PC-9 (cell line): ENCODE results near the gene KLRD1. TPM values are rescaled to one million over a fixed set of nuclear protein-coding genes. Genes with fewer than 3 reads are reported as not detected.
"Not testable (repeated sequence)": the region's sequence is repeated elsewhere in the genome, so short reads cannot be mapped to it uniquely, and the experiment has no call there.

Experiments used
- BruUV-seq: library from RNA; stranded (reverse); fragments of 400-500 nt; replicated peaks from 2 replicates; lab custom pipeline; 2021; lab: Mats Ljungman, UMichigan
- CTCF ChIA-PET: fragments of 300-600 bp; sonication (Branson Sonifier 250); formaldehyde crosslinking; loops from one replicate; lab custom pipeline; 2022; ENCODE audit warnings: antibody characterized with exemption; lab: Charles Lee
- POLR2A ChIA-PET: fragments of 300-600 bp; sonication (Branson Sonifier 250); formaldehyde crosslinking; loops from one replicate; lab custom pipeline; 2022; ENCODE audit warnings: antibody characterized with exemption; ENCODE audit not compliant: unreplicated experiment; lab: Charles Lee
- DNase-seq, 2 experiments: peaks; one replicate each; pipeline versions ENCODE4 v3.0.0 to v3.0.0-alpha.2; 2015 to 2022; ENCODE audit warnings: mixed read lengths in 1 of 2
- H2AFZ ChIP-seq: fragments of 200-600 bp; sonication (generic); 2 replicates; pipeline ENCODE4 v1.8.1; 2017; ENCODE audit warnings: antibody characterized with exemption
- H3F3A ChIP-seq: fragments of 200-600 bp; sonication (generic); 2 replicates; pipeline ENCODE4 v1.8.1; 2017; ENCODE audit warnings: antibody characterized with exemption, mild to moderate bottlenecking, low read depth; ENCODE audit not compliant: insufficient read depth
- H3K27ac ChIP-seq: fragments of 200-600 bp; sonication (generic); 2 replicates; pipeline ENCODE4 v1.6.1; 2016; ENCODE audit warnings: mixed run types
- H3K27me3 ChIP-seq: fragments of 200-600 bp; sonication (generic); 2 replicates; pipeline ENCODE4 v1.6.1; 2016; ENCODE audit warnings: low read depth, mixed run types; ENCODE audit not compliant: insufficient read depth
- H3K36me3 ChIP-seq: fragments of 200-600 bp; sonication (generic); 2 replicates; pipeline ENCODE4 v1.6.1; 2016; ENCODE audit warnings: low read depth, mixed run types
- H3K4me1 ChIP-seq: fragments of 200-600 bp; sonication (generic); replicated peaks from 2 replicates; pipeline ENCODE4 v1.6.1; 2016; ENCODE audit warnings: mixed run types; ENCODE audit not compliant: insufficient read depth
- H3K4me2 ChIP-seq: fragments of 200-600 bp; sonication (generic); 2 replicates; pipeline ENCODE4 v1.6.1; 2017; ENCODE audit warnings: mixed run types
- H3K4me3 ChIP-seq: fragments of 200-600 bp; sonication (generic); 2 replicates; pipeline ENCODE4 v1.6.1; 2016; ENCODE audit warnings: mixed run types
- H3K79me2 ChIP-seq: fragments of 200-600 bp; sonication (generic); 2 replicates; pipeline ENCODE4 v1.6.1; 2017; ENCODE audit warnings: low read depth, mixed run types
- H3K9me2 ChIP-seq: fragments of 200-600 bp; sonication (generic); 2 replicates; pipeline ENCODE4 v1.8.1; 2017; ENCODE audit warnings: mild to moderate bottlenecking; ENCODE audit not compliant: insufficient read depth
- H3K9me3 ChIP-seq: fragments of 200-600 bp; sonication (generic); 2 replicates; pipeline ENCODE4 v1.8.1; 2016; ENCODE audit warnings: low read depth; ENCODE audit not compliant: insufficient read depth
- H4K20me1 ChIP-seq: fragments of 200-600 bp; sonication (generic); 2 replicates; pipeline ENCODE4 v1.8.1; 2017; ENCODE audit not compliant: insufficient read depth
- EZH2 ChIP-seq: fragments of 200-600 bp; sonication (generic); IDR thresholded peaks from 2 replicates; pipeline ENCODE4 v1.8.0; 2017; ENCODE audit warnings: antibody characterized with exemption, low read depth
- intact Hi-C: fragments of 100-400 bp; cut with micrococcal nuclease; formaldehyde crosslinking; loops from one replicate; pipeline ENCODE4 v1.10.0; 2022; ENCODE audit not compliant: unreplicated experiment
- total RNA-seq: library from RNA; stranded (reverse); gene quantifications from 2 replicates; pipeline ENCODE4 v1.2.3, GENCODE V29; 2021
- TF ChIP-seq, protein P1 (sequence below): fragments of 200-600 bp; sonication (generic); conservative IDR thresholded peaks from 2 replicates; pipeline ENCODE4 v1.6.1; 2017; ENCODE audit warnings: mixed run types, antibody characterized with exemption, mild to moderate bottlenecking, moderate library complexity

Gene KLRD1
- total RNA-seq, 1 experiment from 2014 or later = 0.68 TPM

GRCh38 chr12:10365696-10366405 lies 58.2 kb downstream of the KLRD1 start:
- intact Hi-C loops = loop anchor here (1.0 to 10.0 kb wide), 4 partner anchors 26 to 389 kb away; partner anchors contain the start of gene STYK1
- CTCF ChIA-PET = interaction anchor here (0.5 to 1.0 kb wide), 3 partner anchors 26 to 543 kb away, joined by 4 to 9 read pairs (median 4); no protein-coding TSS in a partner anchor
- Histone ChIP-seq H3K27ac (peak overlapping the region; percentile 63), H3K9me3 (no peaks in the 10 kb centered on the region), H3K4me2 (peak overlapping the region; percentile 93), H2AFZ (peak overlapping the region; percentile 91), H3K9me2 (no peaks in the 10 kb centered on the region), H3K36me3 (no peaks in the 10 kb centered on the region), H4K20me1 (no peaks in the 10 kb centered on the region), H3F3A (no peaks in the 10 kb centered on the region; the same call in 1 of the 2 replicates), H3K27me3 (no peaks in the 10 kb centered on the region), H3K4me3 (peak overlapping the region; percentile 77), H3K79me2 (no peaks in the 10 kb centered on the region), H3K4me1 (peaks cover 30% of the 10 kb centered on the region)
- POLR2A ChIA-PET = interaction anchor here (0.6 to 0.7 kb wide), 6 partner anchors 65 to 374 kb away, joined by 3 to 6 read pairs (median 4); no protein-coding TSS in a partner anchor
- no peak for TF ChIP-seq EZH2
- no peak for DNase-seq
- no TSS peak for BruUV-seq

DNA sequence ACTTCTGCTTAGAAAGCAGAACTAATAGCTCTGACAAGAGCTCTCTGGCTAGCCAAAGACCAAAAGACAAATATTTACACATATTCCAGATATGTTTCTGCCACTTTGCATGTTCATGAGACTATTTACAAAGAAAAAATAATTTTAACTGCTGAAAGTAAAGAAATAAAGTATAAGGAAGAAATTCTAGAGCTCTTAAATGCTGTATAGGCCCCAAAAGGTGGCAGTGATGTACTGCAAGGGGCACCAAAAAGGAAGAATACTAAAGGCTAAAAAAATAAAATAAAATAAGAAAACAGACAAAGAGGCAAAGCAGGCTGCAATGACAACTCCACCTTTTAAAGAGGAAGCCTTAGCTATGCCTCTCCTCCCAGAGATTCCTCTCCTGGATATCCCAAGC lies 59.2 kb downstream of the KLRD1 start:
- Histone ChIP-seq H3K4me1 (peaks cover 23% of the 10 kb centered on the region), H3K4me3 (no peak overlapping the region), H3K27ac (no peak overlapping the region), H4K20me1 (no peaks in the 10 kb centered on the region), H3K4me2 (no peak overlapping the region), H3K9me2 (no peaks in the 10 kb centered on the region), H3K36me3 (no peaks in the 10 kb centered on the region), H3K79me2 (no peaks in the 10 kb centered on the region), H2AFZ (no peak overlapping the region), H3F3A (no peaks in the 10 kb centered on the region; the same call in 1 of the 2 replicates), H3K9me3 (no peaks in the 10 kb centered on the region), H3K27me3 (no peaks in the 10 kb centered on the region)
- BruUV-seq = no TSS peak
- CTCF ChIA-PET = interaction anchor here (0.5 to 0.8 kb wide), 2 partner anchors 195 to 357 kb away, joined by 3 to 8 read pairs; no protein-coding TSS in a partner anchor
- TF ChIP-seq, protein P1, sequence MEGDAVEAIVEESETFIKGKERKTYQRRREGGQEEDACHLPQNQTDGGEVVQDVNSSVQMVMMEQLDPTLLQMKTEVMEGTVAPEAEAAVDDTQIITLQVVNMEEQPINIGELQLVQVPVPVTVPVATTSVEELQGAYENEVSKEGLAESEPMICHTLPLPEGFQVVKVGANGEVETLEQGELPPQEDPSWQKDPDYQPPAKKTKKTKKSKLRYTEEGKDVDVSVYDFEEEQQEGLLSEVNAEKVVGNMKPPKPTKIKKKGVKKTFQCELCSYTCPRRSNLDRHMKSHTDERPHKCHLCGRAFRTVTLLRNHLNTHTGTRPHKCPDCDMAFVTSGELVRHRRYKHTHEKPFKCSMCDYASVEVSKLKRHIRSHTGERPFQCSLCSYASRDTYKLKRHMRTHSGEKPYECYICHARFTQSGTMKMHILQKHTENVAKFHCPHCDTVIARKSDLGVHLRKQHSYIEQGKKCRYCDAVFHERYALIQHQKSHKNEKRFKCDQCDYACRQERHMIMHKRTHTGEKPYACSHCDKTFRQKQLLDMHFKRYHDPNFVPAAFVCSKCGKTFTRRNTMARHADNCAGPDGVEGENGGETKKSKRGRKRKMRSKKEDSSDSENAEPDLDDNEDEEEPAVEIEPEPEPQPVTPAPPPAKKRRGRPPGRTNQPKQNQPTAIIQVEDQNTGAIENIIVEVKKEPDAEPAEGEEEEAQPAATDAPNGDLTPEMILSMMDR = peak; percentile 57
- no peak for TF ChIP-seq EZH2
- intact Hi-C loops = loop anchor here (5.0 to 10.0 kb wide), 2 partner anchors 35 to 388 kb away; no protein-coding TSS in a partner anchor
- POLR2A ChIA-PET = interaction anchor here (0.6 to 0.7 kb wide), 4 partner anchors 38 to 196 kb away, joined by 3 to 5 read pairs (median 3); no protein-coding TSS in a partner anchor
- DNase-seq = no peak

DNA sequence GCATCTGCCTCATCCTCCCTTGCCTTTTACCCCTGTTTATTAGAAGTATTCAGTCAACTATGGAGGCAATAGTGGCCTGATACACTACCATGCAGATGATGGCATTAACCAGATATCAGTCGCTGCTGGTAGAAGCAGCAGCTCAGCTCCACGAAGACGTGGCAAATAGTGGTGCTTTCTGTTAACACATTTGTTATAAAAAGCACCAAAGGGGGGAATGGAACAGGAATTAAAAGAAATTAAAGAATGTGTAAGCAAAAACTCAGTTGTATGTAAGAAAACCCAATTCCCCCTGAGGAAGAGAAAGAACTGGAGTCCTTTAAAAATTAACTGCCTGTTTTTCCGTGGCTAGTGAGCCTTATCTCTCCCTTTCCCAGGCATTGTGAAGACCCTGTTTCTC lies 60.0 kb downstream of the KLRD1 start:
- H3K4me3 ChIP-seq, H4K20me1 ChIP-seq, H3K79me2 ChIP-seq, H3K9me2 ChIP-seq, BruUV-seq, DNase-seq, POLR2A ChIA-PET, H3K9me3 ChIP-seq, H3K4me2 ChIP-seq, H3K27me3 ChIP-seq, H3F3A ChIP-seq, H3K36me3 ChIP-seq, H2AFZ ChIP-seq, H3K27ac ChIP-seq: not testable (repeated sequence)
- CTCF ChIA-PET = interaction anchor here (0.5 to 0.8 kb wide), 2 partner anchors 194 to 358 kb away, joined by 3 to 8 read pairs; no protein-coding TSS in a partner anchor
- H3K4me1 ChIP-seq = peaks cover 17% of the 10 kb centered on the region
- intact Hi-C loops = loop anchor here (5.0 to 10.0 kb wide), 2 partner anchors 35 to 387 kb away; no protein-coding TSS in a partner anchor
